Measurements from ENCODE around the gene C1QTNF5. TPM values are rescaled to one million over a fixed set of nuclear protein-coding genes. Genes with fewer than 3 reads are reported as not detected.

C1QTNF5 gene
- total and polyA plus RNA-seq, 9 donors: 4.4 to 25.7 (median 10.8) TPM

- Histone ChIP-seq H3K27ac (no peak overlapping the region), H3K4me3 (no peak overlapping the region), H3K27me3 (no peaks in the 10 kb centered on the region), H3K36me3 (no peaks in the 10 kb centered on the region), H3K9me3 (no peaks in the 10 kb centered on the region), H3K4me1 (ENCODE audit: insufficient read depth) (peaks cover 4% of the 10 kb centered on the region)
- DNase-seq: peak in 4 of 5 donors; percentile 49 to 69 (median 59)
- TF ChIP-seq CTCF (IDR thresholded peaks at IDR 0.05): no peak
- TF ChIP-seq POLR2A (IDR thresholded peaks at IDR 0.05): no peak
- TF ChIP-seq EP300 (IDR thresholded peaks at IDR 0.05): no peak
- intact Hi-C loops (cut with DNase I): loop anchor here in 2 of 4 donors (10.0 kb wide), 1 partner anchor 122 kb away; no protein-coding TSS in a partner anchor
- 22 to 28% (median 26%) methylated on average over 4 of the region's 4 CpGs for WGBS, 3 donors
Measured at GRCh38 chr11:119352857-119353260, 12.2 kb upstream of the C1QTNF5 start.

GRCh38 chr11:119351232-119351631, 10.5 kb upstream of the C1QTNF5 start:
- 56 to 59% (median 56%) methylated on average over 2 of the region's 2 CpGs for WGBS, 3 donors
- Histone ChIP-seq H3K9me3 (no peaks in the 10 kb centered on the region), H3K4me3 (no peak overlapping the region), H3K4me1 (ENCODE audit: insufficient read depth) (peaks cover 4% of the 10 kb centered on the region), H3K27me3 (no peaks in the 10 kb centered on the region), H3K27ac (no peak overlapping the region), H3K36me3 (no peaks in the 10 kb centered on the region)
- DNase-seq: no peak
- intact Hi-C loops (cut with DNase I): loop anchor here in 2 of 4 donors (10.0 kb wide), 1 partner anchor 124 kb away; no protein-coding TSS in a partner anchor
- no peak for TF ChIP-seq CTCF (IDR thresholded peaks at IDR 0.05)
- TF ChIP-seq POLR2A (IDR thresholded peaks at IDR 0.05): no peak
- no peak for TF ChIP-seq EP300 (IDR thresholded peaks at IDR 0.05)

GRCh38 chr11:119350302-119350701, 9.6 kb upstream of the C1QTNF5 start:
- Histone ChIP-seq H3K9me3 (no peaks in the 10 kb centered on the region), H3K27me3 (no peaks in the 10 kb centered on the region), H3K36me3 (no peaks in the 10 kb centered on the region), H3K4me1 (ENCODE audit: insufficient read depth) (peaks cover 4% of the 10 kb centered on the region), H3K4me3 (no peak overlapping the region), H3K27ac (no peak overlapping the region)
- no peak for DNase-seq
- no peak for TF ChIP-seq EP300 (IDR thresholded peaks at IDR 0.05)
- TF ChIP-seq POLR2A (IDR thresholded peaks at IDR 0.05): no peak
- no peak for TF ChIP-seq CTCF (IDR thresholded peaks at IDR 0.05)
- intact Hi-C loops (cut with DNase I): loop anchor here in 2 of 4 donors (10.0 kb wide), 1 partner anchor 124 kb away; no protein-coding TSS in a partner anchor
- WGBS, 3 donors: 79 to 84% (median 82%) methylated on average over 6 of the region's 6 CpGs

- intact Hi-C loops (cut with DNase I): no loop called here
- H3K9me3 ChIP-seq: no peaks in the 10 kb centered on the region
- H3K27me3 ChIP-seq: no peaks in the 10 kb centered on the region
- DNase-seq: no peak
- H3K36me3 ChIP-seq: no peaks in the 10 kb centered on the region
- TF ChIP-seq CTCF (IDR thresholded peaks at IDR 0.05): no peak
- TF ChIP-seq EP300 (IDR thresholded peaks at IDR 0.05): no peak
- TF ChIP-seq POLR2A (IDR thresholded peaks at IDR 0.05): no peak
- H3K4me3 ChIP-seq: no peak overlapping the region
- H3K4me1 ChIP-seq (ENCODE audit: insufficient read depth): peaks cover 4% of the 10 kb centered on the region
- WGBS, 3 donors: 80 to 81% (median 81%) methylated on average over 16 of the region's 16 CpGs
- no peak overlapping the region for H3K27ac ChIP-seq
Measured at GRCh38 chr11:119347940-119348605, 7.4 kb upstream of the C1QTNF5 start.
